Sigmoid colon (tissue), 7 donors: Measurements from ENCODE around the gene HOXB6. TPM values are rescaled to one million over a fixed set of nuclear protein-coding genes. Genes with fewer than 3 reads are reported as not detected.

ENCODE experiments used
- DNase-seq: peaks from one replicate; pipeline ENCODE4 v3.0.0-alpha.2; 2019
- H3K27ac ChIP-seq, 4 donors: fragments of 200-600 bp; sonication (generic); one replicate each; pipeline ENCODE4 v1.5.1; 2016 to 2019; ENCODE audit warnings: mild to moderate bottlenecking in 1 of 4
- H3K27me3 ChIP-seq, 3 donors: fragments of 200-600 bp; sonication (generic); one replicate each; pipeline ENCODE4 v1.5.1; 2019; ENCODE audit warnings: mild to moderate bottlenecking in 1 of 3
- H3K36me3 ChIP-seq, 4 donors: fragments of 200-600 bp; sonication (generic); one replicate each; pipeline ENCODE4 v1.5.1; 2016 to 2019
- H3K4me1 ChIP-seq, 4 donors: fragments of 200-600 bp; sonication (generic); one replicate each; pipeline ENCODE4 v1.5.1; 2017 to 2019
- H3K4me3 ChIP-seq, 4 donors: fragments of 200-600 bp; sonication (generic); one replicate each; pipeline ENCODE4 v1.5.1; 2017 to 2019; ENCODE audit warnings: mild to moderate bottlenecking in 2 of 4, moderate library complexity in 1 of 4
- H3K9me3 ChIP-seq, 4 donors: fragments of 200-600 bp in 3 of 4; sonication (generic) in 3 of 4; one replicate each; pipeline versions ENCODE4 v1.5.1 to v1.6.1; 2013 to 2019
- EP300 ChIP-seq, 4 donors: sonication (generic); formaldehyde crosslinking; IDR thresholded peaks; one replicate each; pipeline ENCODE4 v1.6.1; 2017; ENCODE audit warnings: antibody characterized with exemption in 4 of 4
- POLR2A ChIP-seq, 2 donors: fragments of 450-650 bp; IDR thresholded peaks; one replicate each; pipeline ENCODE4 v1.6.1; 2016; ENCODE audit warnings: antibody characterized with exemption in 2 of 2, mild to moderate bottlenecking in 2 of 2, moderate library complexity in 2 of 2
- POLR2AphosphoS5 ChIP-seq, 4 donors: sonication (generic); formaldehyde crosslinking; IDR thresholded peaks; one replicate each; pipeline ENCODE4 v1.6.1; 2017; ENCODE audit warnings: antibody characterized with exemption in 4 of 4
- WGBS, 2 donors: extraction: QIAGEN DNeasy Blood & Tissue Kit; methylation state at CpG; one replicate each; pipeline ENCODE4 v1.1.7; 2013; 5-methylcytosine and 5-hydroxymethylcytosine counted together
- intact Hi-C: fragments of 100-400 bp; cut with DNase I; formaldehyde crosslinking; loops from one replicate; pipeline ENCODE4 v1.15.1; 2023
- polyA plus RNA-seq, 3 donors: library from polyadenylated mRNA; stranded (reverse); fragments of 200-250 nt; gene quantifications; one replicate each; pipeline ENCODE4 v1.2.3, GENCODE V29; 2013
- total RNA-seq, 4 donors: library from RNA; depleted of rRNA; stranded (reverse); fragments of >200 nt; gene quantifications; one replicate each; pipeline ENCODE4 v1.1.0, GENCODE V29; 2016
- TF ChIP-seq, protein P1 (sequence below), 4 experiments: fragments of 450-650 bp in 3 of 4; fragments of 200-600 bp in 1 of 4; IDR thresholded peaks; one replicate each; pipeline ENCODE4 v1.5.1; 2016 to 2019; ENCODE audit warnings: antibody characterized with exemption in 4 of 4, mild to moderate bottlenecking in 3 of 4, moderate library complexity in 2 of 4
- donor health status: healthy with polysubstance abuse.
- donor health status: Bipolar disorder and iron deficiency.
- donor health status: healthy.

HOXB6 gene
- total and polyA plus RNA-seq, 7 donors, result 6.0 to 28.5 (median 10.2) TPM

DNA sequence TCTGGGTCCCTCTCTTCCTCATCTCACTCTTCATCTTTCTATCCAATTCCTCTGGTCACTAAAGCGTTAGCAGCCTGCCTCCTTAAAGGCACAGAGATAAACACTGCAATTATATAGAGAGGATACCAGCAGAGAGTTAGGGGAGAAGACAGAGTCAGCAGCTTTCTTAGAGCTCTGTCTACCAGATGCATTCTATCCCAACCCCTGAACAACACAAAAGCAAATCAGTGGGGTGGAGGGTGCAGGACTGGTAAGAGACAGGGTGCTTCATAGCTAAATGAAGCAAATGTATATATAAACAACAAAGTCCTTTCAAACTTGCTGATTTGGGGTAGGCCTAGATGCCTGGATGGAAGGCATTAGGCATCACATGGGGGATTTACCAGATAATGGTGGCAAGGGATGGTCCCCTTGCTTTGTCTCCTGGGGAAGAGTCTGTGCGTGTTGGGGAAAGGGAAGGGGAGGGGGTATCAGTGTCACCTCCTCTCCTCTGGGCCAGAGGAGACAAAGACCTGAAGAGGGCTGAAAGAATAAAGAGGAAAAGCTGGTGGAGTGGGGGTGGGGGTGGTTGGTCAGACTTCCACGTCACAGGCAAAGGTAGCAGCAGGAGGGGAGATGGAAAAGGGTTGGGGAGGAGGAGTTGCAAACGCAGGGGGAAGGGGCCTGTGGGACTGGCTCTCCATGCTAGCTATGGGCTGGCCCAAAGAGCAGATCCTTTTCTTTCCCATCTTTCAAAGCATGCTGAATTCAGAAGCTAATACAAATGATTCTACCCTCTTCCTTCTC is 38.7 kb downstream of the HOXB6 start:
- H3K36me3 ChIP-seq, result no peaks in the 10 kb centered on the region
- no peak for DNase-seq
- H3K27me3 ChIP-seq, result no peaks in the 10 kb centered on the region
- intact Hi-C loops, result no loop called here
- H3K4me1 ChIP-seq, result peaks cover 0 to 100% (median 97%) of the 10 kb centered on the region in 4 donors
- no peak for TF ChIP-seq POLR2AphosphoS5 (IDR thresholded peaks at IDR 0.05)
- TF ChIP-seq EP300 (IDR thresholded peaks at IDR 0.05), result no peak
- TF ChIP-seq POLR2A (IDR thresholded peaks at IDR 0.05), result no peak
- TF ChIP-seq, protein P1, sequence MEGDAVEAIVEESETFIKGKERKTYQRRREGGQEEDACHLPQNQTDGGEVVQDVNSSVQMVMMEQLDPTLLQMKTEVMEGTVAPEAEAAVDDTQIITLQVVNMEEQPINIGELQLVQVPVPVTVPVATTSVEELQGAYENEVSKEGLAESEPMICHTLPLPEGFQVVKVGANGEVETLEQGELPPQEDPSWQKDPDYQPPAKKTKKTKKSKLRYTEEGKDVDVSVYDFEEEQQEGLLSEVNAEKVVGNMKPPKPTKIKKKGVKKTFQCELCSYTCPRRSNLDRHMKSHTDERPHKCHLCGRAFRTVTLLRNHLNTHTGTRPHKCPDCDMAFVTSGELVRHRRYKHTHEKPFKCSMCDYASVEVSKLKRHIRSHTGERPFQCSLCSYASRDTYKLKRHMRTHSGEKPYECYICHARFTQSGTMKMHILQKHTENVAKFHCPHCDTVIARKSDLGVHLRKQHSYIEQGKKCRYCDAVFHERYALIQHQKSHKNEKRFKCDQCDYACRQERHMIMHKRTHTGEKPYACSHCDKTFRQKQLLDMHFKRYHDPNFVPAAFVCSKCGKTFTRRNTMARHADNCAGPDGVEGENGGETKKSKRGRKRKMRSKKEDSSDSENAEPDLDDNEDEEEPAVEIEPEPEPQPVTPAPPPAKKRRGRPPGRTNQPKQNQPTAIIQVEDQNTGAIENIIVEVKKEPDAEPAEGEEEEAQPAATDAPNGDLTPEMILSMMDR (IDR thresholded peaks at IDR 0.05), result no peak
- no peak overlapping the region for H3K4me3 ChIP-seq
- H3K27ac ChIP-seq, result peak overlapping the region; percentile 94 to 99 (median 96)
- WGBS, 2 donors, result 79 to 87% methylated on average over 4 of the region's 4 CpGs
- H3K9me3 ChIP-seq, result no peaks in the 10 kb centered on the region

DNA sequence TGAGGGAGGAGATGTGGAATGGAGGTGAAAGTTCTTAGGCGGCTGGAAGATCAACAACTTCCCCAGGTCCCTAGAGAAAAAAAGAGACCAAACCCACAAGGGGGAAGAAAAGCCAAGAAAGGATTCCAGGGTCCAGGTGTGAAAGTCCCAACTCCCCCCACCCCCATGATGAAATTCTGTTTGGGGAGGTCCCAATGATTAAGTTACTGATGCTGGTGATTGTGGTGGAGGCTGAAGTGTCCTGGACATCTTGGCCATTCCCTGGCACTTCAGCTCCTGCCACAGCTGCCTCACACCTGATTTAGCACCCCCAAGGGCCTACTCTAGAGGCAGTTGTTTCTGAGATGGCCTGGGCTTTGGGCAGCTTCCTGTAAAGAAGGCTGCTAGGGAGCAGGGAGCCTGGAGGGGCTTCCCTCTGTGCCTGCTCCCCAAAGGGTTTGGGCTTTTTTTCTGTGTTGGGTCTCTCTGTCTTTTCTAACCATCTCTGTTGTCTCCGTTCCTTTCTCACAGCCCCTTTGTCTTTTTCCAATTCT is 39.7 kb downstream of the HOXB6 start:
- peaks cover 0 to 100% (median 99%) of the 10 kb centered on the region in 4 donors for H3K4me1 ChIP-seq
- H3K36me3 ChIP-seq, result no peaks in the 10 kb centered on the region
- no peaks in the 10 kb centered on the region for H3K27me3 ChIP-seq
- no peaks in the 10 kb centered on the region for H3K9me3 ChIP-seq
- H3K27ac ChIP-seq, result peak overlapping the region; percentile 94 to 99 (median 96)
- TF ChIP-seq, protein P1 (IDR thresholded peaks at IDR 0.05), result no peak
- TF ChIP-seq POLR2AphosphoS5 (IDR thresholded peaks at IDR 0.05), result no peak
- TF ChIP-seq EP300 (IDR thresholded peaks at IDR 0.05), result no peak
- TF ChIP-seq POLR2A (IDR thresholded peaks at IDR 0.05), result no peak
- no peak for DNase-seq
- H3K4me3 ChIP-seq, result peak overlapping the region in 2 of 4 donors; percentile 49 to 52
- intact Hi-C loops, result no loop called here
- 79 to 85% methylated on average over 2 of the region's 2 CpGs for WGBS, 2 donors

DNA sequence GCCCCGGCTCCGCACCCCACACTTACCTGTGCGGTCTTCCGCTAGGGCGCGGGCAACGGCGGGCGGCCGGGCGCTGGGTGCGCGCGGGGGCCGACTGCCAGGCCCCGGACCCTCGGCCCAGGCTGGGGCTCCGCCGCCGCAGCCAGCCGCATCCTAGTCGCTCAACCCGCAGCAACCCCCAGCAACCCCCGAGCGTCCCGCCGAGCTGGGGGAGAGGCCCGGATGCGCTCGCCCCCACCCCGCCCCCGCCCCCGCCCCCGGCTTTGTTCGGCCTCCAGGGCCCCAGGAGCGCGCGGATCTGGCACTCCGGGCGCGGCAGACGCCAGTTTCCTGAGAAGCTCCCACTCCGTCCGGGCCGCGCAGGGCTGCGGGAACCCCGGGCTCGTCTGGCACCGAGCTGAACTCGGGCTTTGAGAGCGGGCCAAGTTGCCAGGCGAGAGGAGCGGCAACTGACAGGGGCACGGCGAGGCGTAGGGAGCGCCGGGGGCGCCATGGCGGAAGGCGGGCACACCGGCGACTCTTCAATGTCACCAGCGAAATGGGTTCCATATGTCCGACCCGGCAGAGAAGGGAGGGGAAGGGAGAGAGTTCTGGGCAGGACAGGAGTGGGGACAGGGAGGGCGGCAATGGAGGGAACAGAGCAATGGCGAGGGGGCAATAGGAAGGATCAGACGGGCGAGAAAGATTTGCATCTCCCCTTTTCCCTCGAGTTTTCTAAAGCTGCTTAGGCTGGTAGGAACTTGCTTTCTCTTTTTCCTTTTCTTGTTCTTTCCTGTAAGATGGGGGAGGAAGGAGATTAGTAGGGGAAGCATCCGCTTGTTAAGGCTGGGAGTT is 40.4 kb downstream of the HOXB6 start:
- WGBS, 2 donors, result 60 to 80% methylated on average over 73 of the region's 73 CpGs
- peak; percentile 84 for DNase-seq
- Histone ChIP-seq H3K9me3 (no peaks in the 10 kb centered on the region), H3K36me3 (no peaks in the 10 kb centered on the region), H3K4me3 (peak overlapping the region; percentile 32 to 52 (median 48)), H3K4me1 (peaks cover 0 to 100% (median 99%) of the 10 kb centered on the region in 4 donors), H3K27ac (peak overlapping the region; percentile 94 to 99 (median 96)), H3K27me3 (no peaks in the 10 kb centered on the region)
- TF ChIP-seq POLR2A (IDR thresholded peaks at IDR 0.05) (no peak), POLR2AphosphoS5 (IDR thresholded peaks at IDR 0.05) (peak in 3 of 4 donors; percentile 16 to 69 (median 54)), EP300 (IDR thresholded peaks at IDR 0.05) (no peak)
- TF ChIP-seq, protein P1 (IDR thresholded peaks at IDR 0.05), result no peak
- intact Hi-C loops, result no loop called here

DNA sequence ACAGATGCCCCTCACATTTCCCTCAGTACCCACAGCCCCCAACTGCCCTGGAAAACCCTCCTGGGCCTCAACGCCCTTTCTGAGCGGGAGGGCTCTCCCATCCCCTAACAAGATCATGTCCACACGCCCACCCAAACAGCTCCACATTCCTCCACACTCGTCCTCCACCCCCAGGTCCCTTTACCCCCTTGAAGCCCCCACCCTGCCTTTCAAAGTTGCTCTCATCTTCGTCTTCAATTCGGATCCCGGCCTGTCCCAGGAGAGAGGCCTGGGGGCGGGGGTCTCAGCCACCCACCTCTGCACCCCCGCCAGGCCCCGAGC is 41.0 kb downstream of the HOXB6 start:
- H3K27me3 ChIP-seq, result no peaks in the 10 kb centered on the region
- TF ChIP-seq EP300 (IDR thresholded peaks at IDR 0.05), result no peak
- TF ChIP-seq, protein P1 (IDR thresholded peaks at IDR 0.05), result no peak
- H3K9me3 ChIP-seq, result no peaks in the 10 kb centered on the region
- H3K4me1 ChIP-seq, result peaks cover 0 to 100% (median 99%) of the 10 kb centered on the region in 4 donors
- H3K36me3 ChIP-seq, result no peaks in the 10 kb centered on the region
- no peak for DNase-seq
- H3K27ac ChIP-seq, result peak overlapping the region; percentile 94 to 99 (median 96)
- intact Hi-C loops, result no loop called here
- peak overlapping the region; percentile 32 to 52 (median 48) for H3K4me3 ChIP-seq
- WGBS, 2 donors, result 80 to 90% methylated on average over 10 of the region's 10 CpGs
